Measurements from ENCODE around the gene GFI1B. TPM values are rescaled to one million over a fixed set of nuclear protein-coding genes. Genes with fewer than 3 reads are reported as not detected.

The GFI1B gene
- total and polyA plus RNA-seq, 12 donors: 0.03 to 0.78 (median 0.30) TPM; not detected in 8

GRCh38 chr9:133026426-133026825 is 47.9 kb downstream of the GFI1B start:
- 44 to 64% (median 54%) methylated on average over 3 of the region's 3 CpGs for WGBS, 4 donors
- H3K4me3 ChIP-seq: no peak overlapping the region
- no peaks in the 10 kb centered on the region for H3K27me3 ChIP-seq
- peaks cover 9 to 12% of the 10 kb centered on the region in 2 donors for H3K4me1 ChIP-seq (replicated peaks in 1 of 2)
- DNase-seq: no peak
- H3K9me3 ChIP-seq (replicated peaks in 1 of 3): no peaks in the 10 kb centered on the region
- intact Hi-C loops (cut with DNase I): loop anchor here in 1 of 2 donors (10.0 kb wide), 1 partner anchor 458 kb away; no protein-coding TSS in a partner anchor
- TF ChIP-seq CTCF (IDR thresholded peaks at IDR 0.05) (no peak), POLR2A (IDR thresholded peaks at IDR 0.05) (no peak)
- H3K36me3 ChIP-seq (replicated peaks in 1 of 2): no peaks in the 10 kb centered on the region
- no peak overlapping the region for H3K27ac ChIP-seq

DNA sequence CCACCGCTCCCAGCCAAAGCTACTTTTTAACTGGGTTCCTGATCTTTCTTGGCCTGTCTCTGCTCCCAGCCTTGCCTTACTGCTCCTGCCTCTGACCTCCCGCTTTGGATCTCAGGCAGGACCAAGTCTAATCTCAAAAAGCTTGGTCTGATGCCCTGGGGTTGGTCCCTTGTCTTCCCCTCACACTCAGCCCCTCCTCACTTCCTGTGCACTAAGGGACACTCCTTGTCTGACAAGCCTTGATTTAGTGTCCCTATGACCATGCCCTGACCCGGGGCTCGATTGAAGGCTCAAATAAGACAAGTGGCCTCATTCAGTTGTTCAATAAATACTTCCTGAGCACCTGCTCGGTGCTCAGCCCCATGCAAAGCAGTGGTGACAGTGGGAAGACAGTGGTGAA is 48.6 kb downstream of the GFI1B start:
- WGBS, 4 donors: 31 to 49% (median 36%) methylated on average over 5 of the region's 5 CpGs
- intact Hi-C loops (cut with DNase I): loop anchor here in 1 of 2 donors (10.0 kb wide), 1 partner anchor 458 kb away; no protein-coding TSS in a partner anchor

DNA sequence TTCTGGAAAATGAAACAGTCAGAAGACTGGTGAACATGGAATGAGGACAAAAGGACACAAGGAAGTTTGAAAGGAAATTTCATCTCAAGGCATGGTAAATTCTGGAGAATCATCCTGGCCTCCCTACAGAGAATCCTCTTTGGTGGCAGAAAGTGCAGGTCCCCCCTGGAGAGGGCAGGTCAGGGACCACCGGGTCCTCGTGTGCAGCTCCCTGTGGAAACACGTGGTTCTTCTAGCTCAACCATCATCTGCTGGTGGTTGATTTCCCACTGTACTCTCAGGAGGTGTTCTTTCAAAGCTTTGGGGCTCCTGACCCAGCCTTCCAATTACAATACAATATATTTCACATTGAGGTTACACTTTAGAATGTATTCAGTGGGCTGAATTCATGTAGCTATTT is 49.7 kb downstream of the GFI1B start:
- DNase-seq: no peak
- intact Hi-C loops (cut with DNase I): loop anchor here in 1 of 2 donors (10.0 kb wide), 1 partner anchor 457 kb away; no protein-coding TSS in a partner anchor
- no peak overlapping the region for H3K4me3 ChIP-seq
- no peaks in the 10 kb centered on the region for H3K27me3 ChIP-seq
- H3K36me3 ChIP-seq (replicated peaks in 1 of 2): no peaks in the 10 kb centered on the region
- no peak overlapping the region for H3K27ac ChIP-seq
- TF ChIP-seq CTCF (IDR thresholded peaks at IDR 0.05): no peak
- no peak for TF ChIP-seq POLR2A (IDR thresholded peaks at IDR 0.05)
- H3K9me3 ChIP-seq (replicated peaks in 1 of 3): no peaks in the 10 kb centered on the region
- WGBS, 4 donors: 69 to 89% (median 85%) methylated on average over 3 of the region's 3 CpGs
- H3K4me1 ChIP-seq (replicated peaks in 1 of 2): peaks cover 17 to 29% of the 10 kb centered on the region in 2 donors

More for the DNA sequence above, 48.6 kb downstream of the GFI1B start:
- no peaks in the 10 kb centered on the region for H3K9me3 ChIP-seq (replicated peaks in 1 of 3)
- no peaks in the 10 kb centered on the region for H3K36me3 ChIP-seq (replicated peaks in 1 of 2)
- no peak overlapping the region for H3K4me3 ChIP-seq
- DNase-seq: no peak
- no peaks in the 10 kb centered on the region for H3K27me3 ChIP-seq
- H3K4me1 ChIP-seq (replicated peaks in 1 of 2): peaks cover 16 to 20% of the 10 kb centered on the region in 2 donors
- no peak for TF ChIP-seq CTCF (IDR thresholded peaks at IDR 0.05)
- TF ChIP-seq POLR2A (IDR thresholded peaks at IDR 0.05): no peak
- no peak overlapping the region for H3K27ac ChIP-seq

DNA sequence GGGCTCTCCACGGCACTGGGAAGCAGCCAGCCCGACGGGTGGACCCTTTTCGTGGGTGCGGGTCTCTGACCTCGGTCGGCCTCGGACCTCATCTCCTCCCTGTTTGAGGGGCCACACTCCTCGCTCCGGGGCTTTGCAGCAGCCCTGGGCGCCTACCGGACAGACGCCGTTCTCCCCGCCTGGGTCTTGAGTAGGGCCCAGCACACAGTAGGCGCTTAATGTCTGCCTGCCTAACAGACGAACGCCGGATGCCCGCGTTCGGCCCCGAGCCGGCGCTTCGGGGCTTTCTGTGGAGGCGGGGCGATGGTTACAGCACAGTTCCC is 51.5 kb downstream of the GFI1B start:
- Histone ChIP-seq H3K9me3 (replicated peaks in 1 of 3) (no peaks in the 10 kb centered on the region), H3K4me1 (replicated peaks in 1 of 2) (peaks cover 17 to 35% of the 10 kb centered on the region in 2 donors), H3K27me3 (no peaks in the 10 kb centered on the region), H3K36me3 (replicated peaks in 1 of 2) (no peaks in the 10 kb centered on the region), H3K27ac (peak overlapping the region; percentile 56 to 84 (median 77)), H3K4me3 (peak overlapping the region; percentile 2 to 86 (median 72))
- no peak for TF ChIP-seq POLR2A (IDR thresholded peaks at IDR 0.05)
- TF ChIP-seq CTCF (IDR thresholded peaks at IDR 0.05): no peak
- intact Hi-C loops (cut with DNase I): loop anchor here (5.0 to 10.0 kb wide), 2 partner anchors 117 to 455 kb away; no protein-coding TSS in a partner anchor
- 1% methylated on average over 28 of the region's 28 CpGs; no CpG with 5 or more reads in 2 of the 4 donors for WGBS, 4 donors
- peak in 1 of 7 donors; percentile 30 for DNase-seq

Data from adrenal gland (tissue), 12 donors.